HCT116 (cell line): Measurements from ENCODE around the gene E2F1. TPM values are rescaled to one million over a fixed set of nuclear protein-coding genes. Genes with fewer than 3 reads are reported as not detected.

Experiments
- ATAC-seq: fragments of 200-7000 bp; cut with Tn5 transposase; 2 replicates; pipeline ENCODE4 v1.9.1; 2020; ENCODE audit warnings: mild to moderate bottlenecking, moderate library complexity
- BruUV-seq: library from RNA; stranded (reverse); fragments of 400-500 nt; replicated peaks from 2 replicates; lab custom pipeline; 2021; lab: Mats Ljungman, UMichigan
- CTCF ChIA-PET: fragments of 300-600 bp; sonication (Branson Sonifier 250); formaldehyde crosslinking; loops from one replicate; lab custom pipeline; 2021; ENCODE audit warnings: antibody characterized with exemption; lab: Charles Lee
- POLR2A ChIA-PET: fragments of 300-600, 350-600 bp; sonication (Branson Sonifier 250); formaldehyde crosslinking; loops from one replicate; lab custom pipeline; 2021; ENCODE audit warnings: antibody characterized with exemption; lab: Charles Lee
- RAD21 ChIA-PET, 2 experiments: fragments of 300-600 bp; sonication (Branson Sonifier 250); formaldehyde crosslinking; loops; one replicate each; lab custom pipeline; 2023; ENCODE audit warnings: low total read pairs in 2 of 2; ENCODE audit not compliant: uncharacterized antibody in 2 of 2, unreplicated experiment in 2 of 2, low non-redundant PET in 1 of 2; lab: Charles Lee
- DNase-seq: peaks from one replicate; pipeline ENCODE4 v3.0.0-alpha.2; 2010; ENCODE audit warnings: low read depth, low spot score
- H2AFZ ChIP-seq: fragments of 200-600 bp; shearing (Covaris generic), sonication (generic); 2 replicates; pipeline ENCODE4 v1.6.1; 2017; ENCODE audit warnings: low read depth, mixed run types, mixed read lengths, antibody characterized with exemption, low read length; ENCODE audit not compliant: poor library complexity, severe bottlenecking
- H3K27ac ChIP-seq: 2 replicates; pipeline ENCODE4 v1.5.1; 2012; ENCODE audit warnings: low read depth, low read length
- H3K27me3 ChIP-seq: fragments of 200-600 bp; sonication (generic); 2 replicates; pipeline ENCODE4 v1.6.1; 2016; ENCODE audit warnings: mixed run types, low read length, mixed read lengths; ENCODE audit not compliant: insufficient read depth
- H3K36me3 ChIP-seq, 2 experiments: fragments of 200-500 bp in 1 of 2; fragments of 200-600 bp in 1 of 2; sonication (Bioruptor generic) in 1 of 2; sonication (generic) in 1 of 2; 2 replicates each; pipeline versions ENCODE4 v1.5.1 to v1.6.1; 2014 to 2016; ENCODE audit warnings: low read length in 2 of 2, inconsistent platforms in 1 of 2, mixed read lengths in 1 of 2, mixed run types in 1 of 2; ENCODE audit not compliant: insufficient read depth in 2 of 2, control insufficient read depth in 1 of 2
- H3K4me1 ChIP-seq, 2 experiments: fragments of 200-600 bp in 1 of 2; sonication (generic) in 1 of 2; 2 replicates each; pipeline versions ENCODE4 v1.5.1 to v1.6.1; 2012 to 2017; ENCODE audit warnings: low read length in 2 of 2, inconsistent platforms in 1 of 2, mild to moderate bottlenecking in 1 of 2, mixed read lengths in 1 of 2, mixed run types in 1 of 2, moderate library complexity in 1 of 2; ENCODE audit not compliant: insufficient read depth in 2 of 2, control insufficient read depth in 1 of 2
- H3K4me2 ChIP-seq: fragments of 200-600 bp; sonication (generic); 2 replicates; pipeline ENCODE4 v1.6.1; 2017; ENCODE audit warnings: mixed run types, low read length, mixed read lengths
- H3K4me3 ChIP-seq, 2 experiments: fragments of 200-600 bp in 1 of 2; sonication (generic) in 1 of 2; replicated peaks in 1 of 2; 2 replicates each; pipeline ENCODE4 v1.5.1; 2011 to 2016; ENCODE audit warnings: low read length in 2 of 2, control low read depth in 1 of 2, low read depth in 1 of 2, mild to moderate bottlenecking in 1 of 2, mixed read lengths in 1 of 2, mixed run types in 1 of 2
- H3K79me2 ChIP-seq: fragments of 200-600 bp; sonication (generic); 2 replicates; pipeline ENCODE4 v1.6.1; 2017; ENCODE audit warnings: mild to moderate bottlenecking, mixed run types, low read length, moderate library complexity, mixed read lengths; ENCODE audit not compliant: insufficient read depth
- H3K9ac ChIP-seq: fragments of 200-600 bp; sonication (generic); 2 replicates; pipeline ENCODE4 v1.6.1; 2016; ENCODE audit warnings: low read length, mixed read lengths
- H3K9me2 ChIP-seq: fragments of 200-600 bp; sonication (generic), shearing (Covaris generic); 2 replicates; pipeline ENCODE4 v1.6.1; 2017; ENCODE audit warnings: mixed run types, mild to moderate bottlenecking, moderate library complexity; ENCODE audit not compliant: insufficient read depth
- H3K9me3 ChIP-seq, 2 experiments: fragments of 200-500 bp in 1 of 2; fragments of 200-600 bp in 1 of 2; sonication (Bioruptor generic) in 1 of 2; sonication (generic) in 1 of 2; 2 replicates each; pipeline ENCODE4 v1.6.1; 2014 to 2017; ENCODE audit warnings: low read length in 2 of 2, mixed read lengths in 2 of 2, inconsistent platforms in 1 of 2, low read depth in 1 of 2, mild to moderate bottlenecking in 1 of 2, mixed run types in 1 of 2, moderate library complexity in 1 of 2; ENCODE audit not compliant: control insufficient read depth in 1 of 2, insufficient read depth in 1 of 2
- H4K20me1 ChIP-seq: fragments of 200-600 bp; sonication (generic), shearing (Covaris generic); 2 replicates; pipeline ENCODE4 v1.6.1; 2017; ENCODE audit warnings: mixed run types, mild to moderate bottlenecking, moderate library complexity; ENCODE audit not compliant: insufficient read depth
- CBX3 ChIP-seq: IDR thresholded peaks from 2 replicates; pipeline ENCODE4 v1.6.1; 2012; ENCODE audit warnings: low read depth
- EZH2 ChIP-seq: fragments of 200-600 bp; sonication (generic); IDR thresholded peaks from 2 replicates; pipeline ENCODE4 v1.6.1; 2017; ENCODE audit warnings: antibody characterized with exemption, mixed run types
- JUND ChIP-seq: IDR thresholded peaks from 2 replicates; pipeline ENCODE4 v1.6.1; 2012
- RAD21 ChIP-seq: IDR thresholded peaks from 2 replicates; pipeline ENCODE4 v1.6.1; 2012; ENCODE audit warnings: low read depth, mild to moderate bottlenecking
- SIN3A ChIP-seq: IDR thresholded peaks from 2 replicates; pipeline ENCODE4 v1.6.1; 2012; ENCODE audit warnings: low read depth
- TCF7L2 ChIP-seq: IDR thresholded peaks from 2 replicates; pipeline ENCODE4 v1.7.0; 2011; ENCODE audit warnings: borderline replicate concordance, inconsistent platforms; ENCODE audit not compliant: insufficient read depth, insufficient read length; ENCODE audit errors: extremely low read depth
- YY1 ChIP-seq: IDR thresholded peaks from 2 replicates; pipeline ENCODE4 v1.6.1; 2011; ENCODE audit warnings: low read length, low read depth, moderate library complexity, mild to moderate bottlenecking; ENCODE audit not compliant: insufficient replicate concordance; ENCODE audit errors: extremely low read depth
- intact Hi-C: fragments of 100-400 bp; cut with micrococcal nuclease; formaldehyde crosslinking; loops from 2 replicates; pipeline ENCODE4 v1.10.0; 2022
- total RNA-seq: library from RNA; stranded (reverse); gene quantifications from one replicate; pipeline ENCODE4 v1.2.1, GENCODE V29; 2021; ENCODE audit not compliant: unreplicated experiment
- TF ChIP-seq, protein P1 (sequence below): IDR thresholded peaks from 2 replicates; pipeline ENCODE4 v1.6.1; 2012

E2F1 gene
- total RNA-seq, 1 experiment from 2014 or later, result 30.9 TPM

GRCh38 chr20:33676652-33677645 lies 9.2 kb downstream of the E2F1 start:
- no peak for DNase-seq
- Histone ChIP-seq H3K79me2 (peaks cover 20% of the 10 kb centered on the region; the same call in 1 of the 2 replicates), H3K4me3 (no peak overlapping the region), H3K4me1 (peaks cover 15 to 24% of the 10 kb centered on the region in 2 experiments), H3K27ac (peak overlapping the region; percentile 45; the same call in 1 of the 2 replicates), H3K9me3 (no peaks in the 10 kb centered on the region), H2AFZ (no peak overlapping the region), H3K36me3 (peaks cover 0 to 5% of the 10 kb centered on the region in 2 experiments; a peak in 2 of 4 replicates), H3K9me2 (no peaks in the 10 kb centered on the region), H4K20me1 (no peaks in the 10 kb centered on the region), H3K27me3 (no peaks in the 10 kb centered on the region), H3K9ac (no peak overlapping the region), H3K4me2 (no peak overlapping the region)
- TF ChIP-seq CBX3, result no peak
- no peak for TF ChIP-seq EZH2
- no TSS peak for BruUV-seq
- no peak for ATAC-seq
- RAD21 ChIA-PET, result no interaction called here
- CTCF ChIA-PET, result no interaction called here
- POLR2A ChIA-PET, result no interaction called here
- intact Hi-C loops, result no loop called here

GRCh38 chr20:33676121-33676520 lies 10.1 kb downstream of the E2F1 start:
- ChIA-PET CTCF (no interaction called here), RAD21 (no interaction called here), POLR2A (no interaction called here)
- peaks cover 26% of the 10 kb centered on the region; the same call in 1 of the 2 replicates for H3K79me2 ChIP-seq
- ATAC-seq, result no peak
- no peak for DNase-seq
- H3K4me1 ChIP-seq, result peaks cover 15 to 24% of the 10 kb centered on the region in 2 experiments
- no TSS peak for BruUV-seq
- peaks cover 6 to 7% of the 10 kb centered on the region in 2 experiments; a peak in 3 of 4 replicates for H3K36me3 ChIP-seq
- H4K20me1 ChIP-seq, result no peaks in the 10 kb centered on the region
- H3K9me2 ChIP-seq, result no peaks in the 10 kb centered on the region
- no peak overlapping the region for H3K4me2 ChIP-seq
- H3K4me3 ChIP-seq, result no peak overlapping the region
- no peak for TF ChIP-seq RAD21
- TF ChIP-seq CBX3, result no peak
- TF ChIP-seq JUND, result no peak
- no peak for TF ChIP-seq YY1
- no peak for TF ChIP-seq TCF7L2
- TF ChIP-seq, protein P1, sequence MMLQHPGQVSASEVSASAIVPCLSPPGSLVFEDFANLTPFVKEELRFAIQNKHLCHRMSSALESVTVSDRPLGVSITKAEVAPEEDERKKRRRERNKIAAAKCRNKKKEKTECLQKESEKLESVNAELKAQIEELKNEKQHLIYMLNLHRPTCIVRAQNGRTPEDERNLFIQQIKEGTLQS, result no peak
- TF ChIP-seq SIN3A, result no peak
- no peak overlapping the region for H3K9ac ChIP-seq
- intact Hi-C loops, result no loop called here
- no peaks in the 10 kb centered on the region for H3K9me3 ChIP-seq
- H3K27me3 ChIP-seq, result no peaks in the 10 kb centered on the region
- H3K27ac ChIP-seq, result no peak overlapping the region
- no peak overlapping the region for H2AFZ ChIP-seq
